Gastrocnemius medialis (tissue), 4 donors: ENCODE results near the gene NPTX1. TPM values are rescaled to one million over a fixed set of nuclear protein-coding genes. Genes with fewer than 3 reads are reported as not detected.

Source experiments
- ATAC-seq, 2 donors: fragments of 150-250 bp; one replicate each; pipeline ENCODE4 v1.9.1; 2016
- DNase-seq, 2 donors: peaks; one replicate each; pipeline ENCODE4 v3.0.0-alpha.2; 2019
- H3K27ac ChIP-seq, 4 donors: fragments of 200-600 bp; sonication (generic); 1 replicate in 1 of 4; 2 replicates in 3 of 4; pipeline ENCODE4 v1.5.1; 2016 to 2018; ENCODE audit warnings: mild to moderate bottlenecking in 2 of 4, moderate library complexity in 1 of 4
- H3K27me3 ChIP-seq, 3 donors: fragments of 200-600 bp; sonication (generic) in 2 of 3; 1 replicate in 1 of 3; 2 replicates in 2 of 3; pipeline versions ENCODE4 v1.5.1 to v1.6.0; 2016 to 2019; ENCODE audit warnings: mild to moderate bottlenecking in 1 of 3, moderate library complexity in 1 of 3
- H3K36me3 ChIP-seq, 2 donors: fragments of 200-600 bp; sonication (generic) in 1 of 2; one replicate each; pipeline ENCODE4 v1.5.1; 2017 to 2018
- H3K4me1 ChIP-seq, 2 donors: fragments of 200-600 bp; sonication (generic) in 1 of 2; one replicate each; pipeline ENCODE4 v1.5.1; 2016 to 2017; ENCODE audit warnings: mild to moderate bottlenecking in 2 of 2
- H3K4me3 ChIP-seq, 4 donors: fragments of 200-600 bp; sonication (generic) in 3 of 4; 1 replicate in 1 of 4; 2 replicates in 3 of 4; pipeline ENCODE4 v1.5.1; 2016 to 2019; ENCODE audit warnings: mild to moderate bottlenecking in 2 of 4
- H3K9me3 ChIP-seq, 3 donors: fragments of 200-600 bp; sonication (generic) in 2 of 3; 1 replicate in 1 of 3; 2 replicates in 2 of 3; pipeline ENCODE4 v1.5.1; 2016 to 2019
- CTCF ChIP-seq, 5 experiments: fragments of 450-650 bp in 3 of 5; fragments of 200-600 bp in 2 of 5; sonication (generic) in 2 of 5; IDR thresholded peaks in 4 of 5; conservative IDR thresholded peaks in 1 of 5; 1 replicate in 4 of 5; 2 replicates in 1 of 5; pipeline ENCODE4 v1.5.1; 2016 to 2019; ENCODE audit warnings: antibody characterized with exemption in 5 of 5, mild to moderate bottlenecking in 3 of 5, moderate library complexity in 3 of 5
- POLR2A ChIP-seq, 2 donors: fragments of 450-650 bp; IDR thresholded peaks; one replicate each; pipeline ENCODE4 v1.6.1; 2017; ENCODE audit warnings: antibody characterized with exemption in 2 of 2, mild to moderate bottlenecking in 2 of 2, moderate library complexity in 2 of 2
- in situ Hi-C, 4 donors: fragments of 200-750 bp; cut with MboI; loops; one replicate each; pipeline versions ENCODE4 v1.15.0 to v1.8.0; 2017; ENCODE audit warnings: low sequenced_read_pairs in 4 of 4
- intact Hi-C: fragments of 100-400 bp; cut with DNase I; formaldehyde crosslinking; loops from one replicate; pipeline ENCODE4 v1.15.1; 2023; ENCODE audit warnings: low total_unique reads
- total RNA-seq, 4 donors: library from RNA; depleted of rRNA; stranded (reverse); fragments of >200 nt; gene quantifications; one replicate each; pipeline versions ENCODE4 v1.1.0 to v1.2.3, GENCODE V29; 2016

The NPTX1 gene
- total RNA-seq, 4 donors from 2014 or later: 0.07 to 2.4 (median 0.21) TPM

- no peak for DNase-seq
- in situ Hi-C loops (loop anchor here (5.0 to 10.0 kb wide), 4 partner anchors 150 to 560 kb away; no protein-coding TSS in a partner anchor), intact Hi-C loops (loop anchor here (5.0 to 10.0 kb wide), 3 partner anchors 52 to 677 kb away; partner anchors contain the start of gene NPTX1)
- Histone ChIP-seq H3K27me3 (no peaks in the 10 kb centered on the region), H3K9me3 (no peaks in the 10 kb centered on the region), H3K27ac (no peak overlapping the region), H3K4me1 (peaks cover 0 to 15% of the 10 kb centered on the region in 2 donors), H3K36me3 (peaks cover 0 to 8% of the 10 kb centered on the region in 2 donors), H3K4me3 (no peak overlapping the region)
- TF ChIP-seq POLR2A (IDR thresholded peaks at IDR 0.05): no peak
- no peak for TF ChIP-seq CTCF (IDR thresholded peaks at IDR 0.05 in 4 of 5, conservative IDR thresholded peaks at IDR 0.05 in 1 of 5)
- ATAC-seq: no peak
These were observed 51.3 kb downstream of the NPTX1 start for GRCh38 chr17:80424878-80425765.

GRCh38 chr17:80424261-80424660 lies 52.1 kb downstream of the NPTX1 start:
- H3K4me3 ChIP-seq: no peak overlapping the region
- ATAC-seq (no peak), DNase-seq (no peak)
- no peaks in the 10 kb centered on the region for H3K36me3 ChIP-seq
- in situ Hi-C loops (loop anchor here in 3 of 4 donors (10.0 kb wide), 2 partner anchors 151 to 561 kb away; no protein-coding TSS in a partner anchor), intact Hi-C loops (loop anchor here (10.0 kb wide), 1 partner anchor 471 kb away; no protein-coding TSS in a partner anchor)
- H3K27ac ChIP-seq: peak overlapping the region in 1 of 4 donors; percentile 57
- H3K9me3 ChIP-seq: no peaks in the 10 kb centered on the region
- no peaks in the 10 kb centered on the region for H3K27me3 ChIP-seq
- TF ChIP-seq POLR2A (IDR thresholded peaks at IDR 0.05) (no peak), CTCF (IDR thresholded peaks at IDR 0.05 in 4 of 5, conservative IDR thresholded peaks at IDR 0.05 in 1 of 5) (no peak)
- H3K4me1 ChIP-seq: peaks cover 0 to 15% of the 10 kb centered on the region in 2 donors

- H3K4me3 ChIP-seq: peak overlapping the region in 3 of 4 donors; percentile 9 to 29 (median 24)
- peaks cover 0 to 15% of the 10 kb centered on the region in 2 donors for H3K4me1 ChIP-seq
- no peaks in the 10 kb centered on the region for H3K9me3 ChIP-seq
- ATAC-seq (peak in 1 of 2 donors; percentile 22), DNase-seq (no peak)
- intact Hi-C loops (loop anchor here (10.0 kb wide), 1 partner anchor 471 kb away; no protein-coding TSS in a partner anchor), in situ Hi-C loops (loop anchor here in 3 of 4 donors (10.0 kb wide), 2 partner anchors 151 to 561 kb away; no protein-coding TSS in a partner anchor)
- H3K27ac ChIP-seq: peak overlapping the region; percentile 57 to 83 (median 68)
- no peaks in the 10 kb centered on the region for H3K36me3 ChIP-seq
- TF ChIP-seq POLR2A (IDR thresholded peaks at IDR 0.05): no peak
- no peak for TF ChIP-seq CTCF (IDR thresholded peaks at IDR 0.05 in 4 of 5, conservative IDR thresholded peaks at IDR 0.05 in 1 of 5)
- no peaks in the 10 kb centered on the region for H3K27me3 ChIP-seq
These were observed 52.7 kb downstream of the NPTX1 start for GRCh38 chr17:80423536-80424225.

- Histone ChIP-seq H3K4me3 (peak overlapping the region in 3 of 4 donors; percentile 9 to 29 (median 24)), H3K36me3 (peaks cover 0 to 4% of the 10 kb centered on the region in 2 donors), H3K27me3 (no peaks in the 10 kb centered on the region), H3K4me1 (peaks cover 4 to 15% of the 10 kb centered on the region in 2 donors), H3K9me3 (no peaks in the 10 kb centered on the region), H3K27ac (peak overlapping the region; percentile 57 to 83 (median 68))
- intact Hi-C loops: loop anchor here (10.0 kb wide), 1 partner anchor 472 kb away; no protein-coding TSS in a partner anchor
- ATAC-seq (peak; percentile 74 to 78), DNase-seq (peak; percentile 65 to 89)
- TF ChIP-seq CTCF (IDR thresholded peaks at IDR 0.05 in 4 of 5, conservative IDR thresholded peaks at IDR 0.05 in 1 of 5): no peak
- peak in 1 of 2 donors; percentile 21 for TF ChIP-seq POLR2A (IDR thresholded peaks at IDR 0.05)
- in situ Hi-C loops: loop anchor here in 3 of 4 donors (10.0 kb wide), 2 partner anchors 152 to 562 kb away; no protein-coding TSS in a partner anchor
These were observed 53.4 kb downstream of the NPTX1 start for GRCh38 chr17:80422981-80423380.
